Vagina (tissue), 2 donors: ENCODE measurements around the gene ERN1. TPM values are rescaled to one million over a fixed set of nuclear protein-coding genes. Genes with fewer than 3 reads are reported as not detected.
"Not testable (repeated sequence)": the region's sequence is repeated elsewhere in the genome, so short reads cannot be mapped to it uniquely, and the experiment has no call there.

Source experiments
- DNase-seq, 2 donors: peaks; one replicate each; pipeline ENCODE4 v3.0.0-alpha.2; 2017; ENCODE audit errors: extremely low spot score in 2 of 2
- H3K27ac ChIP-seq: fragments of 200-600 bp; sonication (generic); one replicate; pipeline ENCODE4 v1.5.1; 2019
- H3K27me3 ChIP-seq: fragments of 200-600 bp; sonication (generic); one replicate; pipeline ENCODE4 v1.5.1; 2019
- H3K36me3 ChIP-seq, 2 donors: fragments of 200-600 bp; sonication (generic); one replicate each; pipeline ENCODE4 v1.5.1; 2017 to 2019
- H3K4me1 ChIP-seq: fragments of 200-600 bp; sonication (generic); one replicate; pipeline ENCODE4 v1.5.1; 2019
- H3K4me3 ChIP-seq, 2 donors: fragments of 200-600 bp; sonication (generic); 1 replicate in 1 of 2; 2 replicates in 1 of 2; pipeline ENCODE4 v1.5.1; 2016 to 2019
- H3K9me3 ChIP-seq: fragments of 200-600 bp; sonication (generic); one replicate; pipeline ENCODE4 v1.5.1; 2019
- CTCF ChIP-seq, 3 experiments: fragments of 450-650 bp in 2 of 3; fragments of 200-600 bp in 1 of 3; sonication (generic) in 1 of 3; IDR thresholded peaks; one replicate each; pipeline ENCODE4 v1.5.1; 2017 to 2019; ENCODE audit warnings: antibody characterized with exemption in 3 of 3, mild to moderate bottlenecking in 2 of 3, moderate library complexity in 2 of 3
- POLR2A ChIP-seq, 2 donors: fragments of 450-650 bp; IDR thresholded peaks; one replicate each; pipeline ENCODE4 v1.6.1; 2017; ENCODE audit warnings: antibody characterized with exemption in 2 of 2, mild to moderate bottlenecking in 2 of 2, moderate library complexity in 2 of 2
- POLR2AphosphoS5 ChIP-seq, 2 donors: sonication (generic); formaldehyde crosslinking; IDR thresholded peaks; one replicate each; pipeline ENCODE4 v1.9.0; 2017; ENCODE audit warnings: antibody characterized with exemption in 2 of 2, mild to moderate bottlenecking in 2 of 2, low read depth in 1 of 2; ENCODE audit not compliant: insufficient read depth in 1 of 2
- intact Hi-C: fragments of 100-400 bp; cut with DNase I; formaldehyde crosslinking; loops from one replicate; pipeline ENCODE4 v1.15.1; 2023
- total RNA-seq: library from RNA; depleted of rRNA; stranded (reverse); fragments of >200 nt; gene quantifications from one replicate; pipeline ENCODE4 v1.2.3, GENCODE V29; 2016

ERN1 gene
- total RNA-seq, 1 donor from 2014 or later = 31.4 TPM

- intact Hi-C loops = no loop called here
- DNase-seq = no peak
- Histone ChIP-seq H3K27ac (no peak overlapping the region), H3K36me3 (no peaks in the 10 kb centered on the region), H3K27me3 (no peaks in the 10 kb centered on the region), H3K9me3 (no peaks in the 10 kb centered on the region), H3K4me1 (peaks cover 7% of the 10 kb centered on the region), H3K4me3 (no peak overlapping the region)
- no peak for TF ChIP-seq POLR2AphosphoS5 (IDR thresholded peaks at IDR 0.05; ENCODE audit: insufficient read depth in 1 of 2, low read depth in 1 of 2)
- no peak for TF ChIP-seq CTCF (IDR thresholded peaks at IDR 0.05)
- no peak for TF ChIP-seq POLR2A (IDR thresholded peaks at IDR 0.05)
These were observed 114.5 kb downstream of the ERN1 start for GRCh38 chr17:64015447-64015846.

- Histone ChIP-seq H3K27ac (no peak overlapping the region), H3K4me1 (peaks cover 31% of the 10 kb centered on the region)
- intact Hi-C loops = no loop called here
These were observed 120.2 kb downstream of the ERN1 start for GRCh38 chr17:64009571-64010402.

DNA sequence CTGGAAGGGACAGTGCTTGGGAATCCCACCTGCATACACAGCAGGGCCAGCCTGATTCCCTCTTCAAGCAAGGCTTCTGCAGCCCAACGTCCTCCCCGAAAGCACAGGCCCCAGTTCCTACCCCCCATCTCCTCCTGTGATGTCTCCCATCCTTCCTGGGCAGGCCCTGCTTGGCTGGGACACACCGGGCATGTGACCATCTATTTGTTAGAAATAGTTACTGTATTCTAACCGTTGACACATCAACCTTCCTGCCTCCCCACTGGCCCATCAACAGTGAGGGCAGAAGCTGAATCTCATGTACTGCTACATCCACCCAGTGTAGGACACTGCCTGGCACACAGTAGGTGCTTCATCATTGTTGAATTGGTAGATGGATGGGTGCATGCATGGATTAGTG lies 121.1 kb downstream of the ERN1 start:
- TF ChIP-seq POLR2A (IDR thresholded peaks at IDR 0.05) (no peak), POLR2AphosphoS5 (IDR thresholded peaks at IDR 0.05; ENCODE audit: insufficient read depth in 1 of 2, low read depth in 1 of 2) (no peak), CTCF (IDR thresholded peaks at IDR 0.05) (no peak)
- Histone ChIP-seq H3K4me1 (peaks cover 31% of the 10 kb centered on the region), H3K9me3 (no peaks in the 10 kb centered on the region), H3K27ac (no peak overlapping the region), H3K4me3 (no peak overlapping the region), H3K27me3 (no peaks in the 10 kb centered on the region), H3K36me3 (no peaks in the 10 kb centered on the region)
- peak in 1 of 2 donors; percentile 91 for DNase-seq
- intact Hi-C loops = no loop called here

More at GRCh38 chr17:64009571-64010402, 120.2 kb downstream of the ERN1 start:
- no peak for DNase-seq
- Histone ChIP-seq H3K4me3 (no peak overlapping the region), H3K36me3 (no peaks in the 10 kb centered on the region), H3K9me3 (no peaks in the 10 kb centered on the region), H3K27me3 (no peaks in the 10 kb centered on the region)
- TF ChIP-seq POLR2A (IDR thresholded peaks at IDR 0.05) = no peak

DNA sequence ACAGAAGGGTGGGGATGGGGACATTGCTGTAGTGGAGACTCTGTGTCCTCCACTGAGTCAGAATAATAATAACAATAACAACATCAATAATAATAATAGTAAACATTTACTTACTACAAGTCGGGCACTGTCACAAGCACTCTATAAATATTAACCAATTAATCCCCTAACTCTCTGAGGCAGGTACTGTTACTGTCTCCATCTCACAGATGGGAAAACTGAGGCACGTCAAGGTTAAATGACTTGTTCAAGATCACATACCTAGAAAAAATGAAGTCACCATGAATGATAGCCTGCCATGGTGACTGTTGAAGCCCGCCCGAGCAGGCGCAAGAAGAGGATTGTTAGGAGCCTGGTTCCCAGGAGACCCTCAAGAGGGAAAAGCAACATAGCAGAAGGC lies 121.6 kb downstream of the ERN1 start:
- TF ChIP-seq POLR2AphosphoS5 (IDR thresholded peaks at IDR 0.05; ENCODE audit: insufficient read depth in 1 of 2, low read depth in 1 of 2) (no peak), POLR2A (IDR thresholded peaks at IDR 0.05) (no peak), CTCF (IDR thresholded peaks at IDR 0.05) (no peak)
- intact Hi-C loops = no loop called here
- H3K9me3 ChIP-seq = no peaks in the 10 kb centered on the region

DNA sequence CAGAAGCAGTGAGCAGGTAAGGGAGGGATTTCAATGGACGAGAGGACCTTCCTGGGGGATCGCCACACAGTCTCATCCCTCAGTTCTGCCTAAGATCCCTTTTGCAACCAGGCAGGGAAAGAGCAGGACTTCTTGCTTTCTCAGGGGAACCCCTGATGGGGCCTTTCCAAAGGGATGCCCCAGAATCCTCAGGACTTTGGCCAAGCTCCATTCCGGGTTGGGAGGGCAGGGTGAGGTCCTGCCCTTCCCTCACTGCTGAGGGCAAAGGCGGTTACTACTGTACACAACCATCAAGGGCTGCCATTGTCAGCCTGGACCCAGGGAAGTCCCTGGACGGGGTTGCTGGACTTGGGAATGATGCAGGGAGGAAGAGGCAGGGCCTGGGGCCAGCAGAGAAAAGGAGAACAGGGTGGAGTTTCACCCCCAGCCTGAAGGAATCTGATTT lies 122.1 kb downstream of the ERN1 start:
- TF ChIP-seq POLR2A (IDR thresholded peaks at IDR 0.05) (no peak), POLR2AphosphoS5 (IDR thresholded peaks at IDR 0.05; ENCODE audit: insufficient read depth in 1 of 2, low read depth in 1 of 2) (no peak), CTCF (IDR thresholded peaks at IDR 0.05) (no peak)
- DNase-seq = peak; percentile 74 to 77
- Histone ChIP-seq H3K27me3 (no peaks in the 10 kb centered on the region), H3K27ac (peak overlapping the region; percentile 31), H3K9me3 (no peaks in the 10 kb centered on the region), H3K4me1 (peaks cover 31% of the 10 kb centered on the region), H3K36me3 (no peaks in the 10 kb centered on the region), H3K4me3 (no peak overlapping the region)
- intact Hi-C loops = no loop called here

More for the DNA sequence above, 121.6 kb downstream of the ERN1 start:
- DNase-seq = no peak
- no peak overlapping the region for H3K4me3 ChIP-seq
- no peaks in the 10 kb centered on the region for H3K36me3 ChIP-seq
- H3K27ac ChIP-seq = no peak overlapping the region
- H3K4me1 ChIP-seq = peaks cover 31% of the 10 kb centered on the region
- H3K27me3 ChIP-seq = no peaks in the 10 kb centered on the region

GRCh38 chr17:64007089-64007837 lies 122.7 kb downstream of the ERN1 start:
- H3K36me3 ChIP-seq, H3K27me3 ChIP-seq, H3K4me3 ChIP-seq, intact Hi-C loops, H3K9me3 ChIP-seq: not testable (repeated sequence)
- peak; percentile 37 to 43 for DNase-seq
- Histone ChIP-seq H3K27ac (peak overlapping the region; percentile 31), H3K4me1 (peaks cover 33% of the 10 kb centered on the region)
